A673 (cell line): Measurements from ENCODE around the gene ASTN1. TPM values are rescaled to one million over a fixed set of nuclear protein-coding genes. Genes with fewer than 3 reads are reported as not detected.

ENCODE experiments used
- BruUV-seq: library from RNA; stranded (reverse); fragments of 400-500 nt; replicated peaks from 2 replicates; lab custom pipeline; 2021; lab: Mats Ljungman, UMichigan
- CTCF ChIA-PET: fragments of 300-600 bp; sonication (Branson Sonifier 250); formaldehyde crosslinking; loops from one replicate; lab custom pipeline; 2022; ENCODE audit warnings: antibody characterized with exemption; lab: Charles Lee
- POLR2A ChIA-PET: fragments of 300-600 bp; sonication (Branson Sonifier 250); formaldehyde crosslinking; loops from one replicate; lab custom pipeline; 2022; ENCODE audit warnings: antibody characterized with exemption; ENCODE audit not compliant: low non-redundant PET; lab: Charles Lee
- DNase-seq: peaks from one replicate; pipeline ENCODE4 v3.0.0-alpha.2; 2015; ENCODE audit warnings: low spot score
- H3K27ac ChIP-seq: fragments of 200-600 bp; sonication (generic); 2 replicates; pipeline ENCODE4 v1.5.1; 2016; ENCODE audit warnings: mixed run types, low read depth, mild to moderate bottlenecking, mixed read lengths, antibody characterized with exemption, low read length; ENCODE audit not compliant: poor library complexity, severe bottlenecking
- H3K27me3 ChIP-seq: fragments of 200-600 bp; sonication (generic); replicated peaks from 2 replicates; pipeline ENCODE4 v1.6.1; 2017; ENCODE audit warnings: mixed run types, low read depth, mild to moderate bottlenecking, mixed read lengths, antibody characterized with exemption, low read length; ENCODE audit not compliant: insufficient read depth, poor library complexity
- H3K36me3 ChIP-seq: fragments of 200-600 bp; sonication (generic); 2 replicates; pipeline ENCODE4 v1.6.1; 2016; ENCODE audit warnings: mixed run types, mild to moderate bottlenecking, mixed read lengths, antibody characterized with exemption, low read length; ENCODE audit not compliant: insufficient read depth, poor library complexity, severe bottlenecking
- H3K4me1 ChIP-seq: fragments of 200-600 bp; sonication (generic); 2 replicates; pipeline ENCODE4 v1.6.1; 2017; ENCODE audit warnings: mixed run types, mild to moderate bottlenecking, mixed read lengths, antibody characterized with exemption, low read length; ENCODE audit not compliant: insufficient read depth, poor library complexity, severe bottlenecking
- H3K4me3 ChIP-seq: fragments of 200-600 bp; sonication (generic); 2 replicates; pipeline ENCODE4 v1.5.1; 2016; ENCODE audit warnings: low read depth, mixed run types, mild to moderate bottlenecking, mixed read lengths, low read length; ENCODE audit not compliant: poor library complexity, severe bottlenecking
- H3K9me3 ChIP-seq: fragments of 200-600 bp; sonication (generic); 2 replicates; pipeline ENCODE4 v1.6.1; 2016; ENCODE audit warnings: mixed run types, low read depth, mild to moderate bottlenecking, mixed read lengths, antibody characterized with exemption, low read length; ENCODE audit not compliant: poor library complexity, severe bottlenecking
- EZH2 ChIP-seq: fragments of 200-600 bp; sonication (generic); IDR thresholded peaks from 2 replicates; pipeline ENCODE4 v1.6.1; 2017; ENCODE audit warnings: borderline replicate concordance, low read depth, mild to moderate bottlenecking, mixed read lengths, antibody characterized with exemption, low read length; ENCODE audit not compliant: poor library complexity, severe bottlenecking
- intact Hi-C: fragments of 100-400 bp; cut with micrococcal nuclease; formaldehyde crosslinking; loops from one replicate; pipeline ENCODE4 v1.10.0; 2022; ENCODE audit not compliant: unreplicated experiment
- total RNA-seq: library from RNA; stranded (reverse); gene quantifications from 2 replicates; pipeline ENCODE4 v1.2.3, GENCODE V29; 2021
- TF ChIP-seq, protein P1 (sequence below): fragments of 300-800, 200-600 bp; sonication (generic); conservative IDR thresholded peaks from 2 replicates; pipeline ENCODE4 v1.5.1; 2017; ENCODE audit warnings: low read depth, mild to moderate bottlenecking, antibody characterized with exemption, low read length, moderate library complexity, mixed read lengths

Gene ASTN1
- total RNA-seq, 1 experiment from 2014 or later: 0.41 TPM

DNA sequence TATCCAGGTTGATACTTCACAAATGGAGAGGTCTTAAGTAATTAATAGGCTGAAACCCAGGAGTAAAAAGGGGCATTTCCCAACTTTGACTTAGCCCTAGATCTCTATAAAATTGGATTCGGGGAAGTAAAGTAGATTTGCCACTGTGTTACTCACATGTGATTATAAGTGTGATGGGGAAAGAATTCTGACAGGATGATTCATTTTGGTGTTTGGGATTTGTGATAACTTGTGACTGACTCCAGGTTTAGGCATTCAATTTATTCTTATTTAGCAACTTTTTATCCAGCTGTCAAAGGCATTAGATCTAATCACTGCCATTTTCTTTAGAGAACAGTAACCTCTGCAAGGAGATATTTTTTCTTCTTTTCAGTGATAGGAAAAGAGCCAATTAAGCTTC lies 175.5 kb downstream of the ASTN1 start:
- POLR2A ChIA-PET: no interaction called here
- H3K9me3 ChIP-seq: no peaks in the 10 kb centered on the region
- no peak overlapping the region for H3K27ac ChIP-seq
- no peak for DNase-seq
- no peaks in the 10 kb centered on the region for H3K27me3 ChIP-seq
- no TSS peak for BruUV-seq
- H3K4me1 ChIP-seq: peaks cover 4% of the 10 kb centered on the region
- TF ChIP-seq, protein P1, sequence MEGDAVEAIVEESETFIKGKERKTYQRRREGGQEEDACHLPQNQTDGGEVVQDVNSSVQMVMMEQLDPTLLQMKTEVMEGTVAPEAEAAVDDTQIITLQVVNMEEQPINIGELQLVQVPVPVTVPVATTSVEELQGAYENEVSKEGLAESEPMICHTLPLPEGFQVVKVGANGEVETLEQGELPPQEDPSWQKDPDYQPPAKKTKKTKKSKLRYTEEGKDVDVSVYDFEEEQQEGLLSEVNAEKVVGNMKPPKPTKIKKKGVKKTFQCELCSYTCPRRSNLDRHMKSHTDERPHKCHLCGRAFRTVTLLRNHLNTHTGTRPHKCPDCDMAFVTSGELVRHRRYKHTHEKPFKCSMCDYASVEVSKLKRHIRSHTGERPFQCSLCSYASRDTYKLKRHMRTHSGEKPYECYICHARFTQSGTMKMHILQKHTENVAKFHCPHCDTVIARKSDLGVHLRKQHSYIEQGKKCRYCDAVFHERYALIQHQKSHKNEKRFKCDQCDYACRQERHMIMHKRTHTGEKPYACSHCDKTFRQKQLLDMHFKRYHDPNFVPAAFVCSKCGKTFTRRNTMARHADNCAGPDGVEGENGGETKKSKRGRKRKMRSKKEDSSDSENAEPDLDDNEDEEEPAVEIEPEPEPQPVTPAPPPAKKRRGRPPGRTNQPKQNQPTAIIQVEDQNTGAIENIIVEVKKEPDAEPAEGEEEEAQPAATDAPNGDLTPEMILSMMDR: no peak
- no peak for TF ChIP-seq EZH2
- no peak overlapping the region for H3K4me3 ChIP-seq
- intact Hi-C loops: no loop called here
- CTCF ChIA-PET: no interaction called here
- no peaks in the 10 kb centered on the region for H3K36me3 ChIP-seq

DNA sequence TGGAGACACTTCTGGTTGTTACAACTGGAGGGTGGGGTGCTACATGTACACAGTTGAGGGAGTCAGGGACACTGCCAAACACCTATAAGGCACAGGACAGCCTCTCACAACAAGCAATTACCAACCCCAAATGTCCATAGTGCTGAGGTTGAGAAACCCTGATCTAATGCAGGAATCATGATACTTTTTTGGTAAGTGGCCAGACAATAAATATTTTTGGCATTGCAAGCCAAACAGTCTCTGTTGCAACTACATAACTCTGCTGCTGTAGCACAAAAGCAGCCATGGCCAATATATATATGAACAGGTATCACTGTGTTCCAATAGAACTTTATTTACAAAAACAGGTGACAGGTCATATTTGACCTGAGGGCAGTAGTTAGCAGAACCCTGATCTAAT lies 177.5 kb downstream of the ASTN1 start:
- BruUV-seq: no TSS peak
- ChIA-PET CTCF (no interaction called here), POLR2A (no interaction called here)

DNA sequence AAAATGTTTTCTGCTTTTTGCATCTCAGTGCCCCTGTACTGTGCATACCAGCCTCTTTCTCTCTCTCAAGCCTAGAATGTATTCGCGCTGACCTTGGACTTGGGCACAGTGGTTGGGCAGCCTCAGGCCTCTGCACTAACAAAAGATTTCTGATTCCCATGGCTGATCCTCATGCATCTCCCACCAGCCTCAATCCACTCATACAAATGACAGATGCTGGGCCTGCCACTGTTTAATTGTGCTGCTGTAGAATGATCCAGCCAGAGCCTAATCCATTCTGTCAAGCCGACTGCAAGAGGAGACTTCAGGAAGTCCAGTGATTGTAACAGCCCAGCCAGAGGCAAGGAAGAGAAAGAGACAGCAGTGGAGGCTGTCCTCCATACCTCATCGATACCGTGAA lies 180.8 kb downstream of the ASTN1 start:
- no peak overlapping the region for H3K4me3 ChIP-seq
- no peak overlapping the region for H3K27ac ChIP-seq
- H3K27me3 ChIP-seq: no peaks in the 10 kb centered on the region
- H3K36me3 ChIP-seq: no peaks in the 10 kb centered on the region
- TF ChIP-seq, protein P1: no peak
- no peak for TF ChIP-seq EZH2
- CTCF ChIA-PET: no interaction called here
- no TSS peak for BruUV-seq
- POLR2A ChIA-PET: no interaction called here
- intact Hi-C loops: no loop called here
- no peaks in the 10 kb centered on the region for H3K9me3 ChIP-seq
- H3K4me1 ChIP-seq: no peaks in the 10 kb centered on the region
- DNase-seq: no peak

More for the DNA sequence above, 177.5 kb downstream of the ASTN1 start:
- no peaks in the 10 kb centered on the region for H3K36me3 ChIP-seq
- no peaks in the 10 kb centered on the region for H3K27me3 ChIP-seq
- H3K27ac ChIP-seq: no peak overlapping the region
- peaks cover 4% of the 10 kb centered on the region for H3K4me1 ChIP-seq
- H3K4me3 ChIP-seq: no peak overlapping the region
- no peak for DNase-seq
- H3K9me3 ChIP-seq: no peaks in the 10 kb centered on the region
- intact Hi-C loops: no loop called here
- TF ChIP-seq EZH2: no peak
- TF ChIP-seq, protein P1: no peak
